KMS-11 (cell line): Measurements from ENCODE around the gene PRDM2.
A peak's percentile ranks its signal among the peaks of the same experiment; 100 is the strongest.

ENCODE experiments used
- H2AFZ ChIP-seq: fragments of 200-600 bp; sonication (generic); 2 replicates; pipeline ENCODE4 v1.6.1; 2016; ENCODE audit warnings: antibody characterized with exemption, mixed run types, low read depth
- H3K27ac ChIP-seq: fragments of 200-600 bp; sonication (generic); 2 replicates; pipeline ENCODE4 v1.6.1; 2016; ENCODE audit warnings: mild to moderate bottlenecking, mixed run types
- H3K27me3 ChIP-seq: fragments of 200-600 bp; sonication (generic); 2 replicates; pipeline ENCODE4 v1.6.1; 2017; ENCODE audit warnings: mild to moderate bottlenecking, low read depth, mixed run types, moderate library complexity; ENCODE audit not compliant: insufficient read depth
- H3K36me3 ChIP-seq: fragments of 200-600 bp; sonication (generic); 2 replicates; pipeline ENCODE4 v1.6.1; 2017; ENCODE audit warnings: mild to moderate bottlenecking, mixed run types; ENCODE audit not compliant: insufficient read depth
- H3K4me1 ChIP-seq: fragments of 200-600 bp; sonication (generic); 2 replicates; pipeline ENCODE4 v1.6.1; 2016; ENCODE audit warnings: mild to moderate bottlenecking, low read depth, mixed run types; ENCODE audit not compliant: poor library complexity, severe bottlenecking
- H3K4me2 ChIP-seq: fragments of 200-600 bp; sonication (generic); 2 replicates; pipeline ENCODE4 v1.7.0; 2016; ENCODE audit warnings: mild to moderate bottlenecking, mixed run types
- H3K4me3 ChIP-seq: fragments of 200-600 bp; sonication (generic); IDR thresholded peaks from 2 replicates; pipeline ENCODE4 v1.6.1; 2017; ENCODE audit warnings: low read depth, low read length, mixed read lengths; ENCODE audit not compliant: insufficient read depth
- H3K79me2 ChIP-seq: fragments of 200-600 bp; sonication (generic); 2 replicates; pipeline ENCODE4 v1.6.1; 2016; ENCODE audit warnings: low read depth, mixed run types; ENCODE audit not compliant: insufficient read depth
- H3K9ac ChIP-seq: fragments of 200-600 bp; sonication (generic); 2 replicates; pipeline ENCODE4 v1.6.1; 2016; ENCODE audit warnings: mild to moderate bottlenecking, mixed run types
- H4K20me1 ChIP-seq: fragments of 200-600 bp; sonication (generic); 2 replicates; pipeline ENCODE4 v1.6.1; 2016; ENCODE audit warnings: mild to moderate bottlenecking, mixed run types; ENCODE audit not compliant: insufficient read depth
- TF ChIP-seq, protein P1 (sequence below): fragments of 200-600 bp; sonication (generic); conservative IDR thresholded peaks from 2 replicates; pipeline ENCODE4 v1.6.1; 2017; ENCODE audit warnings: low read depth, mild to moderate bottlenecking, antibody characterized with exemption, low read length, moderate library complexity, mixed read lengths

PRDM2 gene, protein sequence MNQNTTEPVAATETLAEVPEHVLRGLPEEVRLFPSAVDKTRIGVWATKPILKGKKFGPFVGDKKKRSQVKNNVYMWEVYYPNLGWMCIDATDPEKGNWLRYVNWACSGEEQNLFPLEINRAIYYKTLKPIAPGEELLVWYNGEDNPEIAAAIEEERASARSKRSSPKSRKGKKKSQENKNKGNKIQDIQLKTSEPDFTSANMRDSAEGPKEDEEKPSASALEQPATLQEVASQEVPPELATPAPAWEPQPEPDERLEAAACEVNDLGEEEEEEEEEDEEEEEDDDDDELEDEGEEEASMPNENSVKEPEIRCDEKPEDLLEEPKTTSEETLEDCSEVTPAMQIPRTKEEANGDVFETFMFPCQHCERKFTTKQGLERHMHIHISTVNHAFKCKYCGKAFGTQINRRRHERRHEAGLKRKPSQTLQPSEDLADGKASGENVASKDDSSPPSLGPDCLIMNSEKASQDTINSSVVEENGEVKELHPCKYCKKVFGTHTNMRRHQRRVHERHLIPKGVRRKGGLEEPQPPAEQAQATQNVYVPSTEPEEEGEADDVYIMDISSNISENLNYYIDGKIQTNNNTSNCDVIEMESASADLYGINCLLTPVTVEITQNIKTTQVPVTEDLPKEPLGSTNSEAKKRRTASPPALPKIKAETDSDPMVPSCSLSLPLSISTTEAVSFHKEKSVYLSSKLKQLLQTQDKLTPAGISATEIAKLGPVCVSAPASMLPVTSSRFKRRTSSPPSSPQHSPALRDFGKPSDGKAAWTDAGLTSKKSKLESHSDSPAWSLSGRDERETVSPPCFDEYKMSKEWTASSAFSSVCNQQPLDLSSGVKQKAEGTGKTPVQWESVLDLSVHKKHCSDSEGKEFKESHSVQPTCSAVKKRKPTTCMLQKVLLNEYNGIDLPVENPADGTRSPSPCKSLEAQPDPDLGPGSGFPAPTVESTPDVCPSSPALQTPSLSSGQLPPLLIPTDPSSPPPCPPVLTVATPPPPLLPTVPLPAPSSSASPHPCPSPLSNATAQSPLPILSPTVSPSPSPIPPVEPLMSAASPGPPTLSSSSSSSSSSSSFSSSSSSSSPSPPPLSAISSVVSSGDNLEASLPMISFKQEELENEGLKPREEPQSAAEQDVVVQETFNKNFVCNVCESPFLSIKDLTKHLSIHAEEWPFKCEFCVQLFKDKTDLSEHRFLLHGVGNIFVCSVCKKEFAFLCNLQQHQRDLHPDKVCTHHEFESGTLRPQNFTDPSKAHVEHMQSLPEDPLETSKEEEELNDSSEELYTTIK (N-terminal part only)

DNA sequence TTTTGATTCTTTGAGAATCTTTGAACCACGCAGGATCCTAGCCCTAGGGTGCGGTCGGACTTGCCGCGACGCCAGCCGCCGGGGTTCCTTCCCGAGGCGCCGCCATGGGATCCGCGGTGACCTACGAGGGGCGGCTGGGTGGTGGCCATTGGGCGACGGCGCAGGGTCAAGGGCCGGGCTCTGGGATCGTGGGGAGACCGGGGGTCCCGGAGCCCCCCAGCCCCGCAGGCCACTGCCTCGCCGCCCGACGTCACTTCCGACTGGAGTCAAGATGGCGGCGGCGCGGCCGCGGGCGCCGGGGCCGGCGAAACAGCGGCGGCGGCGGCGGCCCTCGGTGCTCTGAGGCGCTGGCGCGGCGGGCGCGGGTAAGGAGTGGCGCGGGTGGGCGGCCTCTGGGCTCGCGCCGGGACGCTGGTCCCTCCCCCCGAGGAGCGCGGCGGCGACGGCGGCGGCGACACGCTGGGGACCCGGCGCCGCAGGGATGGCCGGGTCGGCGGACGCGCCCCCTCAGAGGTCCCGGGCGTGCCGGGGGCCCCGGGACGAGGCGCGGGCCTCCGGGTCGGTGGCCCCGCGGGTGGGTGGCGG is at the start of gene PRDM2:
Gene PRDM2 (plus strand): TSS at position 253 of the 585 bp plus-strand sequence. CDS start 15,418 bp downstream, outside the sequence.
- no peaks in the 10 kb centered on the region for H3K27me3 ChIP-seq
- TF ChIP-seq, protein P1, sequence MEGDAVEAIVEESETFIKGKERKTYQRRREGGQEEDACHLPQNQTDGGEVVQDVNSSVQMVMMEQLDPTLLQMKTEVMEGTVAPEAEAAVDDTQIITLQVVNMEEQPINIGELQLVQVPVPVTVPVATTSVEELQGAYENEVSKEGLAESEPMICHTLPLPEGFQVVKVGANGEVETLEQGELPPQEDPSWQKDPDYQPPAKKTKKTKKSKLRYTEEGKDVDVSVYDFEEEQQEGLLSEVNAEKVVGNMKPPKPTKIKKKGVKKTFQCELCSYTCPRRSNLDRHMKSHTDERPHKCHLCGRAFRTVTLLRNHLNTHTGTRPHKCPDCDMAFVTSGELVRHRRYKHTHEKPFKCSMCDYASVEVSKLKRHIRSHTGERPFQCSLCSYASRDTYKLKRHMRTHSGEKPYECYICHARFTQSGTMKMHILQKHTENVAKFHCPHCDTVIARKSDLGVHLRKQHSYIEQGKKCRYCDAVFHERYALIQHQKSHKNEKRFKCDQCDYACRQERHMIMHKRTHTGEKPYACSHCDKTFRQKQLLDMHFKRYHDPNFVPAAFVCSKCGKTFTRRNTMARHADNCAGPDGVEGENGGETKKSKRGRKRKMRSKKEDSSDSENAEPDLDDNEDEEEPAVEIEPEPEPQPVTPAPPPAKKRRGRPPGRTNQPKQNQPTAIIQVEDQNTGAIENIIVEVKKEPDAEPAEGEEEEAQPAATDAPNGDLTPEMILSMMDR, result no peak
- H3K4me2 ChIP-seq, result peak within 1 kb of the TSS; percentile 87
- H2AFZ ChIP-seq, result peak within 1 kb of the TSS; percentile 97
- H3K4me1 ChIP-seq, result peaks cover 43% of the 10 kb centered on the region
- H4K20me1 ChIP-seq, result no peaks in the 10 kb centered on the region
- no peaks in the 10 kb centered on the region for H3K36me3 ChIP-seq
- peak within 1 kb of the TSS; percentile 93 for H3K9ac ChIP-seq
- peak within 1 kb of the TSS; percentile 97 for H3K27ac ChIP-seq
- H3K4me3 ChIP-seq, result peak within 1 kb of the TSS; percentile 69
- H3K79me2 ChIP-seq, result peaks cover 33% of the 10 kb centered on the region

DNA sequence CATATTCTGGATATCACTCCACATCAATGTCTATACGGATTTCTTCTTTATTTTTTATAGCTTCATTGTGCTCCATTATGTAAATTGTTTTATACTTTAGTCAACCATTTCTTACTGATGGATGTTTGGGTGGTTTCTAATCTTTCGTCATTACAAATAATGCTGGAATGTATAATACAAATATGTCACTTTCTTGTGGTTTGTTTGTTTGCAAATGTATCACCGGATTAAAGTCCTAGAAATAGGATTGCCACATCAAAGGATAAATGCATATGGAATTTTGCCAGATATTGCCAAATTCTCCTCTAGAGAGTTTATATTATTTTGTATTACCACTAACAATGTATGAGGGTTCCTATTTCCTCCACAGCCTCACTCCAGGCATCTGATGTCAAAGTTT is 48.7 kb upstream of the PRDM2 start:
- Histone ChIP-seq H3K4me3 (no peak overlapping the region), H3K4me1 (no peaks in the 10 kb centered on the region), H3K27me3 (no peaks in the 10 kb centered on the region), H4K20me1 (no peaks in the 10 kb centered on the region), H3K79me2 (no peaks in the 10 kb centered on the region), H3K4me2 (no peak overlapping the region), H3K27ac (no peak overlapping the region), H3K9ac (no peak overlapping the region), H3K36me3 (no peaks in the 10 kb centered on the region), H2AFZ (no peak overlapping the region)
- TF ChIP-seq, protein P1, result no peak

DNA sequence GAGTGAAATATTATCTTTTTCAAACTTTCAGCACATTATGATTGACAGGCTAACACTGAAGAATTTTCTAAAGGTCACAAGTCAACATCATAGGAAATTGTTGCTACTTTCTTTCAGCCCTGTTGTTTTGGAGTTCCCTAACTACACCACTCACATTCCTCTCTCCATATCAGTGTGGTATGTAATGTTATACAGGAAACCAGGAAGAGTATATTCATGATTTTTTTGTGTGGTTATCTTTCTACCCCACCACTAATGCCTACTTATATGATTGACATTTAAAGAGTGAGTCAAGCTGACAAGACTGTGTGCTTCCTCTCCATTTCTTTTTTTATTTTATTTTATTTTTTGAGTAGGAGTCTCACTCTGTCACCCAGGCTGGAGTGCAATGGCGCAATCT is 47.8 kb upstream of the PRDM2 start:
- Histone ChIP-seq H3K4me1 (no peaks in the 10 kb centered on the region), H3K27me3 (no peaks in the 10 kb centered on the region)

More for the DNA sequence above, 47.8 kb upstream of the PRDM2 start:
- Histone ChIP-seq H3K36me3 (no peaks in the 10 kb centered on the region), H3K4me2 (no peak overlapping the region), H3K27ac (no peak overlapping the region), H3K4me3 (no peak overlapping the region), H3K9ac (no peak overlapping the region), H3K79me2 (no peaks in the 10 kb centered on the region), H2AFZ (no peak overlapping the region), H4K20me1 (no peaks in the 10 kb centered on the region)
- TF ChIP-seq, protein P1, result no peak
